Measurements from ENCODE around the gene FOCAD.
"Not testable (repeated sequence)": the region's sequence is repeated elsewhere in the genome, so short reads cannot be mapped to it uniquely, and the experiment has no call there.

The FOCAD gene

GRCh38 chr9:20684035-20684874, at the start of gene FOCAD:
FOCAD (plus strand) TSS chr9:20684259; CDS start chr9:20715354, 31,095 bp downstream.
- peak; percentile 92 for DNase-seq

- no peak for DNase-seq
These were observed 49.2 kb upstream of the FOCAD start for GRCh38 chr9:20634895-20635294.

- DNase-seq: no peak
These were observed 47.1 kb upstream of the FOCAD start for GRCh38 chr9:20636888-20637440.

- DNase-seq: peak; percentile 78
These were observed 43.5 kb upstream of the FOCAD start for GRCh38 chr9:20640331-20641187.

GRCh38 chr9:20642045-20642444, 42.0 kb upstream of the FOCAD start:
- DNase-seq: no peak

GRCh38 chr9:20643660-20644059, 40.4 kb upstream of the FOCAD start:
- no peak for DNase-seq

- DNase-seq: no peak
These were observed 37.4 kb upstream of the FOCAD start for GRCh38 chr9:20646656-20647055.

- no peak for DNase-seq
These were observed 34.7 kb upstream of the FOCAD start for GRCh38 chr9:20649381-20649780.

- no peak for DNase-seq
These were observed 33.7 kb upstream of the FOCAD start for GRCh38 chr9:20650313-20650712.

- no peak for DNase-seq
These were observed 33.2 kb upstream of the FOCAD start for GRCh38 chr9:20650750-20651299.

- DNase-seq: no peak
These were observed 32.1 kb upstream of the FOCAD start for GRCh38 chr9:20651939-20652338.

GRCh38 chr9:20658246-20658667, 25.8 kb upstream of the FOCAD start:
- DNase-seq: not testable (repeated sequence)

- DNase-seq: no peak
These were observed 25.2 kb upstream of the FOCAD start for GRCh38 chr9:20658677-20659473.

GRCh38 chr9:20659474-20659967, 24.5 kb upstream of the FOCAD start:
- DNase-seq: no peak

GRCh38 chr9:20662156-20662555, 21.9 kb upstream of the FOCAD start:
- peak; percentile 44 for DNase-seq

- no peak for DNase-seq
These were observed 20.9 kb upstream of the FOCAD start for GRCh38 chr9:20663133-20663532.

- no peak for DNase-seq
These were observed 19.6 kb upstream of the FOCAD start for GRCh38 chr9:20664501-20664900.

GRCh38 chr9:20670395-20670794, 13.7 kb upstream of the FOCAD start:
- no peak for DNase-seq

- no peak for DNase-seq
These were observed 12.4 kb upstream of the FOCAD start for GRCh38 chr9:20671635-20672034.

- not testable (repeated sequence) for DNase-seq
These were observed 10.5 kb upstream of the FOCAD start for GRCh38 chr9:20673537-20673936.

- no peak for DNase-seq
These were observed 2.6 kb upstream of the FOCAD start for GRCh38 chr9:20681467-20681866.

All from DMS 273 treated with DMSO at 0.1 percent for 48 hours (cell line).